ENCODE data around the gene TSEN15. TPM values are rescaled to one million over a fixed set of nuclear protein-coding genes. Genes with fewer than 3 reads are reported as not detected.

TSEN15 gene
- total and polyA plus RNA-seq, 2 of the 13 experiments (the other 11 are each of a cell fraction or from before 2014, with no cell fraction given) = 25.6 to 35.8 TPM

GRCh38 chr1:184051485-184052193 is at the start of gene TSEN15 (continued):
- TF ChIP-seq AKAP8 (CRISPR knock-in tag; IDR thresholded peaks at IDR 0.05) = 0 out of 2 replicates have a peak, but pooled peaks have one; percentile 57
- 0 out of 2 replicates have a peak, but pooled peaks have one; percentile 52 for TF ChIP-seq ZNF441 (CRISPR knock-in tag; IDR thresholded peaks at IDR 0.05; ENCODE audit: borderline replicate concordance)
- TF ChIP-seq PRPF4 (IDR thresholded peaks at IDR 0.05; ENCODE audit: low read depth, low read length, poor library complexity, severe bottlenecking) = no peak
- 0 out of 2 replicates have a peak, but pooled peaks have one; percentile 41 for TF ChIP-seq ATF6 (CRISPR knock-in tag; conservative IDR thresholded peaks at IDR 0.05)
- TF ChIP-seq HOXA9 (CRISPR knock-in tag; IDR thresholded peaks at IDR 0.05; ENCODE audit: borderline replicate concordance) = no peak; the same call in 1 of the 2 replicates
- no peak for TF ChIP-seq TRIM22 (IDR thresholded peaks at IDR 0.05)
- 0 out of 2 replicates have a peak, but pooled peaks have one; percentile 60 for TF ChIP-seq IRF1 (CRISPR knock-in tag; IDR thresholded peaks at IDR 0.05; ENCODE audit: low read depth)
- no peak for TF ChIP-seq HOXA7 (CRISPR knock-in tag; IDR thresholded peaks at IDR 0.05)
- peak; percentile 93; the same call in 1 of the 2 replicates for TF ChIP-seq KDM5A (IDR thresholded peaks at IDR 0.05; ENCODE audit: borderline replicate concordance, low read length)
- no peak; the same call in 1 of the 2 replicates for TF ChIP-seq PRDM4 (CRISPR knock-in tag; IDR thresholded peaks at IDR 0.05; ENCODE audit: borderline replicate concordance)
- TF ChIP-seq HNRNPLL (IDR thresholded peaks at IDR 0.05; ENCODE audit: low read depth, low read length, poor library complexity, severe bottlenecking) = peak; percentile 72
- TF ChIP-seq EP300 (IDR thresholded peaks at IDR 0.05; ENCODE audit: low read depth in 2 of 2, low read length in 2 of 2) = peak; percentile 10 to 46; a peak in 1 of 4 replicates
- TF ChIP-seq EP300 (CRISPR knock-in tag; IDR thresholded peaks at IDR 0.05; ENCODE audit: borderline replicate concordance) = no peak; the same call in 1 of the 2 replicates
- TF ChIP-seq ZNF652 (CRISPR knock-in tag; IDR thresholded peaks at IDR 0.05; ENCODE audit: borderline replicate concordance, low read depth) = no peak
- TF ChIP-seq ZNF713 (CRISPR knock-in tag; IDR thresholded peaks at IDR 0.05) = no peak
- TF ChIP-seq ZFP90 (CRISPR knock-in tag; IDR thresholded peaks at IDR 0.05; ENCODE audit: borderline replicate concordance) = no peak; the same call in 1 of the 2 replicates

All from HepG2 (cell line).